Vagina (tissue), 2 donors: ENCODE results near the gene TRIM46.

Experiments
- POLR2A ChIP-seq, 2 donors: fragments of 450-650 bp; IDR thresholded peaks; one replicate each; pipeline ENCODE4 v1.6.1; 2017; ENCODE audit warnings: antibody characterized with exemption in 2 of 2, mild to moderate bottlenecking in 2 of 2, moderate library complexity in 2 of 2
- TF ChIP-seq, protein P1 (sequence below), 3 experiments: fragments of 450-650 bp in 2 of 3; fragments of 200-600 bp in 1 of 3; sonication (generic) in 1 of 3; IDR thresholded peaks; one replicate each; pipeline ENCODE4 v1.5.1; 2017 to 2019; ENCODE audit warnings: antibody characterized with exemption in 3 of 3, mild to moderate bottlenecking in 2 of 3, moderate library complexity in 2 of 3

DNA sequence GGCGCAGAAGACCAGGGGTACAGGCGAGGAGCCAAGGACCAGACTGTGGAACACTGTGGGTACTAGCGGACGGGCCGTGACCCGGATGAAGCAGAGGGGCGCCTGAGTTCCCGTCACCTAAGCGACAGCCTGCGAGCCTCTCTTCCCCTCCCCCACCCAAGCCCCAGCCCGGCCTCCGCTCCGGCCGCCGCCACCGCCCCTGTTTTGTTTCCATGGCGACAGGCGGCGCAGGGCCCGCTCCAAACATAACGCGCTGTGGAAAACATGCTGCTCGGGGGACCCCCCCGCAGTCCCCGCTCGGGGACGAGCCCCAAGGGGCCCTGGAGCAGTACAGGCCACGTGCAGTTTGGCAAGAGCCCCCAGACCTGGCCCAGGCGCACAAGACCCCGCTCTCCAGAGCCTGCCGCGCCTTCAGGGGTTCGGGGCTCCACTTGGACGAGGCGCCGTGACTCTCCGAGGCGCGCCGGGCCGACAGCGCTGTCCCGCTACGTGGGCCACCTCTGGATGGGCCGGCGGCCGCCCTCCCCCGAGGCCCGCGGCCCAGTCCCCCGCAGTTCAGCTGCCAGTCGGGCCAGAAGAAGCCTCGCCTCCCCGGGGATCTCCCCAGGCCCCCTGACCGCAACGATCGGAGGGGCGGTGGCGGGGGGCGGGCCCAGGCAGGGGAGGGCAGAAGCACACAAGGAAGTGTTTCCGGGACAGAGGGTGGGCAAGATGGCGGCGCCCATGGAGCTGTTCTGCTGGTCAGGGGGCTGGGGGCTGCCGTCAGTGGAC is 35.1 kb downstream of the TRIM46 start, which contains the start of gene MTX1:
- TF ChIP-seq, protein P1, sequence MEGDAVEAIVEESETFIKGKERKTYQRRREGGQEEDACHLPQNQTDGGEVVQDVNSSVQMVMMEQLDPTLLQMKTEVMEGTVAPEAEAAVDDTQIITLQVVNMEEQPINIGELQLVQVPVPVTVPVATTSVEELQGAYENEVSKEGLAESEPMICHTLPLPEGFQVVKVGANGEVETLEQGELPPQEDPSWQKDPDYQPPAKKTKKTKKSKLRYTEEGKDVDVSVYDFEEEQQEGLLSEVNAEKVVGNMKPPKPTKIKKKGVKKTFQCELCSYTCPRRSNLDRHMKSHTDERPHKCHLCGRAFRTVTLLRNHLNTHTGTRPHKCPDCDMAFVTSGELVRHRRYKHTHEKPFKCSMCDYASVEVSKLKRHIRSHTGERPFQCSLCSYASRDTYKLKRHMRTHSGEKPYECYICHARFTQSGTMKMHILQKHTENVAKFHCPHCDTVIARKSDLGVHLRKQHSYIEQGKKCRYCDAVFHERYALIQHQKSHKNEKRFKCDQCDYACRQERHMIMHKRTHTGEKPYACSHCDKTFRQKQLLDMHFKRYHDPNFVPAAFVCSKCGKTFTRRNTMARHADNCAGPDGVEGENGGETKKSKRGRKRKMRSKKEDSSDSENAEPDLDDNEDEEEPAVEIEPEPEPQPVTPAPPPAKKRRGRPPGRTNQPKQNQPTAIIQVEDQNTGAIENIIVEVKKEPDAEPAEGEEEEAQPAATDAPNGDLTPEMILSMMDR (IDR thresholded peaks at IDR 0.05) = no peak
- peak in 1 of 2 donors; percentile 9 for TF ChIP-seq POLR2A (IDR thresholded peaks at IDR 0.05)
